Measurements from ENCODE around the gene SPOPL. TPM values are rescaled to one million over a fixed set of nuclear protein-coding genes. Genes with fewer than 3 reads are reported as not detected.

Gene SPOPL
- total RNA-seq, 2 donors from 2014 or later: 9.9 to 20.5 TPM

GRCh38 chr2:138492160-138492559 lies 9.4 kb upstream of the SPOPL start:
- no peak overlapping the region for H3K27ac ChIP-seq
- no peaks in the 10 kb centered on the region for H3K27me3 ChIP-seq
- WGBS, 2 donors: 74% methylated on average over 2 of the region's 2 CpGs
- no peaks in the 10 kb centered on the region for H3K9me3 ChIP-seq
- no peak for DNase-seq
- H3K4me1 ChIP-seq: peaks cover 26% of the 10 kb centered on the region
- H3K36me3 ChIP-seq (replicated peaks in 1 of 2; ENCODE audit: insufficient read depth in 1 of 2, low read depth in 2 of 2): no peaks in the 10 kb centered on the region
- intact Hi-C loops (cut with DNase I): no loop called here
- no peak overlapping the region for H3K4me3 ChIP-seq
- no peak for ATAC-seq
- TF ChIP-seq POLR2A (IDR thresholded peaks at IDR 0.05) (no peak), CTCF (IDR thresholded peaks at IDR 0.05) (no peak)

GRCh38 chr2:138493334-138493733 lies 8.2 kb upstream of the SPOPL start:
- ATAC-seq (peak; percentile 68), DNase-seq (peak; percentile 11 to 24 (median 22))
- TF ChIP-seq CTCF (IDR thresholded peaks at IDR 0.05) (no peak), POLR2A (IDR thresholded peaks at IDR 0.05) (no peak)
- H3K4me3 ChIP-seq: no peak overlapping the region
- WGBS, 2 donors: 44 to 52% methylated on average over 4 of the region's 4 CpGs
- no peaks in the 10 kb centered on the region for H3K36me3 ChIP-seq (replicated peaks in 1 of 2; ENCODE audit: insufficient read depth in 1 of 2, low read depth in 2 of 2)
- intact Hi-C loops (cut with DNase I): no loop called here
- H3K27ac ChIP-seq: no peak overlapping the region
- H3K9me3 ChIP-seq: no peaks in the 10 kb centered on the region
- H3K27me3 ChIP-seq: no peaks in the 10 kb centered on the region
- H3K4me1 ChIP-seq: peaks cover 26% of the 10 kb centered on the region

- no peak overlapping the region for H3K4me3 ChIP-seq
- H3K4me1 ChIP-seq: peaks cover 26% of the 10 kb centered on the region
- DNase-seq (no peak), ATAC-seq (no peak)
- no peaks in the 10 kb centered on the region for H3K9me3 ChIP-seq
- no peaks in the 10 kb centered on the region for H3K27me3 ChIP-seq
- intact Hi-C loops (cut with DNase I): no loop called here
- H3K36me3 ChIP-seq (replicated peaks in 1 of 2; ENCODE audit: insufficient read depth in 1 of 2, low read depth in 2 of 2): no peaks in the 10 kb centered on the region
- TF ChIP-seq POLR2A (IDR thresholded peaks at IDR 0.05) (no peak), CTCF (IDR thresholded peaks at IDR 0.05) (no peak)
- H3K27ac ChIP-seq: no peak overlapping the region
- WGBS, 2 donors: 47 to 48% methylated on average over 2 of the region's 2 CpGs
These were observed 7.2 kb upstream of the SPOPL start for GRCh38 chr2:138494265-138494966.

- Histone ChIP-seq H3K4me1 (peaks cover 31% of the 10 kb centered on the region), H3K27me3 (no peaks in the 10 kb centered on the region), H3K4me3 (no peak overlapping the region), H3K9me3 (no peaks in the 10 kb centered on the region), H3K27ac (no peak overlapping the region), H3K36me3 (replicated peaks in 1 of 2; ENCODE audit: insufficient read depth in 1 of 2, low read depth in 2 of 2) (no peaks in the 10 kb centered on the region)
- ATAC-seq (no peak), DNase-seq (no peak)
- no peak for TF ChIP-seq POLR2A (IDR thresholded peaks at IDR 0.05)
- TF ChIP-seq CTCF (IDR thresholded peaks at IDR 0.05): no peak
- 91 to 93% methylated on average over 2 of the region's 2 CpGs for WGBS, 2 donors
- intact Hi-C loops (cut with DNase I): no loop called here
These were observed 6.2 kb upstream of the SPOPL start for GRCh38 chr2:138495384-138495783.

GRCh38 chr2:138496096-138496651 lies 5.4 kb upstream of the SPOPL start:
- peaks cover 36% of the 10 kb centered on the region for H3K4me1 ChIP-seq
- no peaks in the 10 kb centered on the region for H3K27me3 ChIP-seq
- H3K9me3 ChIP-seq: no peaks in the 10 kb centered on the region
- no peak for TF ChIP-seq POLR2A (IDR thresholded peaks at IDR 0.05)
- TF ChIP-seq CTCF (IDR thresholded peaks at IDR 0.05): no peak
- DNase-seq (no peak), ATAC-seq (no peak)
- H3K4me3 ChIP-seq: no peak overlapping the region
- no peaks in the 10 kb centered on the region for H3K36me3 ChIP-seq (replicated peaks in 1 of 2; ENCODE audit: insufficient read depth in 1 of 2, low read depth in 2 of 2)
- 95 to 96% methylated on average over 4 of the region's 4 CpGs for WGBS, 2 donors
- intact Hi-C loops (cut with DNase I): no loop called here
- H3K27ac ChIP-seq: no peak overlapping the region
